PC-3 (cell line): Measurements from ENCODE around the gene CADPS2.

ENCODE experiments used
- EZH2 ChIP-seq: fragments of 300-600 bp; sonication (generic); IDR thresholded peaks from one replicate; pipeline ENCODE4 v1.6.1; 2017; ENCODE audit warnings: antibody characterized with exemption, mild to moderate bottlenecking, low read length; ENCODE audit not compliant: unreplicated experiment
- EZH2phosphoT487 ChIP-seq: fragments of 300-600 bp; sonication (generic); IDR thresholded peaks from 2 replicates; pipeline ENCODE4 v1.6.1; 2018; ENCODE audit warnings: mild to moderate bottlenecking, antibody characterized with exemption, low read length, borderline replicate concordance
- TF ChIP-seq, protein P1 (sequence below): fragments of 300-600 bp; sonication (generic); conservative IDR thresholded peaks from 2 replicates; pipeline ENCODE4 v1.5.1; 2017; ENCODE audit warnings: antibody characterized with exemption, low read depth, mild to moderate bottlenecking, low read length

DNA sequence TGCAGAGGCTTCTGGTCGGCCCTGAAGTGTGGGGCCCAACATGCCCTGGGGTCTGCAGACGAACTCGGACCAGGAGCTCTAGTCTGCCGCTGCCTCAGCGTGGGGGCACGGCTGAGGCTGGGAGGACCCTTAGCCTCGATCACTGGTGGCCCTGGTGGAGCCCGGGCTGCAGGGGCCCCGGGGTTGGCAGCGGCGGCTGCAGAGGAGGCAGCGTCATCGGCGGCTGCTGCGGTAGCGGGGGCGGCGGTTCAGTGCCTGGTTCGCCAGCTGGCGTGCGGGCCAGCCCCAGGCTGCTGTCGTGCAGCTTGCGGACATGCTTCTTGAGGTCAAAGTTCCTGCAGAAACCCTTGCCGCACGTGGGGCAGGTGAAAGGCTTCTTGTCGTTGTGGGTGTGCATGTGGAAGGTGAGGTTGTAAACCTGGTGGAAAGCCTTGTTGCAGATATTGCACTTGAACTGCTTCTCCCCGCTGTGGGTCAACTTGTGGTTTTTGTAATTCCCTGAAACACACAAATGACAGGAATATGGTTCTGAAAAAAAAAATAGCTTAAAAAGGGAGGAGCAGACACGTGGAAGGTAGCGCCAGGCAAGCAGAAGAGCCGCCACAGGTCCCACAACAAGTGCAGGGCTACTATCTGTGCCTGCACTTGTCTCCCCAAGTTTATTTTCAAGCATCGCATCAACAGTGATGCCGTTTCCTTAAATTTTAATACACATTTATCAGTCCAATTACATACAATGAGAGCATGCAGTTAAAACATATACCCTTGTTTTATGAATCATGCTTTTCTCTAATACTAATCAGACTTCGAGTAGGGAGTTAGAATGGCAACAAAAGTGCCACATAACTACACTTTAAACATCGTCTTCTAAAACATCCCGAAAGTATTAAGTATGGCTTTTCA, 584.2 kb downstream of the CADPS2 start:
- TF ChIP-seq, protein P1, sequence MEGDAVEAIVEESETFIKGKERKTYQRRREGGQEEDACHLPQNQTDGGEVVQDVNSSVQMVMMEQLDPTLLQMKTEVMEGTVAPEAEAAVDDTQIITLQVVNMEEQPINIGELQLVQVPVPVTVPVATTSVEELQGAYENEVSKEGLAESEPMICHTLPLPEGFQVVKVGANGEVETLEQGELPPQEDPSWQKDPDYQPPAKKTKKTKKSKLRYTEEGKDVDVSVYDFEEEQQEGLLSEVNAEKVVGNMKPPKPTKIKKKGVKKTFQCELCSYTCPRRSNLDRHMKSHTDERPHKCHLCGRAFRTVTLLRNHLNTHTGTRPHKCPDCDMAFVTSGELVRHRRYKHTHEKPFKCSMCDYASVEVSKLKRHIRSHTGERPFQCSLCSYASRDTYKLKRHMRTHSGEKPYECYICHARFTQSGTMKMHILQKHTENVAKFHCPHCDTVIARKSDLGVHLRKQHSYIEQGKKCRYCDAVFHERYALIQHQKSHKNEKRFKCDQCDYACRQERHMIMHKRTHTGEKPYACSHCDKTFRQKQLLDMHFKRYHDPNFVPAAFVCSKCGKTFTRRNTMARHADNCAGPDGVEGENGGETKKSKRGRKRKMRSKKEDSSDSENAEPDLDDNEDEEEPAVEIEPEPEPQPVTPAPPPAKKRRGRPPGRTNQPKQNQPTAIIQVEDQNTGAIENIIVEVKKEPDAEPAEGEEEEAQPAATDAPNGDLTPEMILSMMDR = no peak
- TF ChIP-seq EZH2 = no peak
- TF ChIP-seq EZH2phosphoT487 = no peak
